Activated T-cell treated with anti-CD3 and anti-CD28 coated beads for 24 hours (primary cell): ENCODE measurements around the gene KLHL2.
"Not testable (repeated sequence)": the region's sequence is repeated elsewhere in the genome, so short reads cannot be mapped to it uniquely, and the experiment has no call there.

Experiments used
- DNase-seq: peaks from one replicate; pipeline ENCODE4 v3.0.0-alpha.2; 2020; ENCODE audit warnings: low read depth

Gene KLHL2

DNA sequence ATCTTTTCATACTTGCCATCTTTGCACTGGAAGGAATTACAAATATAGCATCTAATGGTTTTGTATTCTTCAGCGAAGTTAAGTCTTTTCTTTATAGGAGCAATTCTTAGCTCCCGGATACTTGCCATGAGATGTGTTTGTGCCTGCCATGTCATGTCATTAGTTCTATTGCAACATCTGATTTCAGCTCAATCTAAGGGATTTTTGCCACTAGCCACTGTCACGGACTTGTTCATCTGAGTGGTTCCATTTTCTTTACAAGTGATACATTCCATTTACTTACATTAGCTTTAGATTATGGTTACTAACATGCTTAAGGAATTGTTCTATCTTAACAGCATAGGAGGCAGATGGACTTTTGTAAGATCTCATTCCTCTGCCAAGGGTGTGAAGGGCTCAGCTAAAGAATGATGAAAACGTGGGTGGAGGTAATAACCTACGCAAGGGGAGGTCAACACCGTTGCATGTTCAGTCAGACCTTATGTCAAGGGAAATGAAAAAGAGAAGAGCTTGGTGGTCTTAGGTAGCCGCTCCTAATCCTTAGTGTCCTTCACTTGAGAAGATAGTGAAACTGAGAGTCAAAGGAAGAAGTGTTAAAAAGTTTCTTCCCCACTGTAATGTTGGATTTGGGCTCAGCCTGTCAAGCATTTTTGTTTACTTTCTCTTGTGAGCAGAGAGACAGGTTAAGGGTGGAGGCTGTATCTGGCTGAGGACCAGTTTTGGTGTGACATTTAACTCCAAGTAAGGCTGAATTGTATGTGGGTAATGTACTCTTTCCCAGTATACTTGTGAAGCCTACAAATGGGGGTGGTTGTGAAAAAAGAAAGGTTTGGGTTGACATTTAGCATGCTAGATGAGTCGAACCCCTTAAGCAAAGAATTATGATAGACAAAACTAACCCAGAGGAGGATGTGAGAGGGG is 3.6 kb upstream of the KLHL2 start:
- DNase-seq, result no peak

DNA sequence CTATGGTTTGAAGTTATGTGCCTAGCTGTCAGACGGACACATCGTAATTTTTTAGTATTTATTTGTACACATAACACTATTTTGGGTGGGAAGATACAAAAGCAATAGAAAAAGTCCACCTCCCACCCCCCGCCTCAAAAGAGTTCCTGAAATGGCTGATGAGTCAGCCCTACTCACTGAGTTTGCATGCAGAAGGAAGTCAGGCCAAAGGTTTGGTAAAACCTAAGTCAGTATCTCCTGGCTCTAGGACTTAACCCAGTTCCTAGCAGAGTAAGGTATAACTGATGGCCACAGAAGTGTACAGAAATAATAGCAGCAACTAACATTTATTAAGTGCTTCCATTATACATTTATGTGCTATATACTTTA is 2.9 kb upstream of the KLHL2 start:
- DNase-seq, result no peak

DNA sequence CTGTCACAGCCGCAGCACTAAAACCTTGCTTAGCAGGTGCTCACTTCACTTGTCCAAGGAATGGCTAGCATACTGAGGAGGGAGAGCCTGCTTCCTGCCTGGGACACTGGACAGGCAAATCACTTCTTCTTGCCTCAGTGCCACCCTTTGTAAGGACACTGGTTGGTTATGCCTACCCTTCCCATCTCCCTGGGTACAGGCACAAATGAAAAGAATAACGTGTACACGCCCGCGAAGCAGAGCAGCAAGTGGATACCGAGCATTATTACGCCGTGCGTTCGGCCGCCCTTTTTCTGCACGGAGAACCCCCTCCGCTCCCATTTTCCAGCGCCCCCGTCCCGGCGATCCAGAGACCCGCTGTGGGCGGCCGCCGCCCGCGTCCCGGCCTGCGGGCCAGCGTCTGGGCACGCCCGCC is 338 bp upstream of the KLHL2 start:
- DNase-seq, result no peak

DNA sequence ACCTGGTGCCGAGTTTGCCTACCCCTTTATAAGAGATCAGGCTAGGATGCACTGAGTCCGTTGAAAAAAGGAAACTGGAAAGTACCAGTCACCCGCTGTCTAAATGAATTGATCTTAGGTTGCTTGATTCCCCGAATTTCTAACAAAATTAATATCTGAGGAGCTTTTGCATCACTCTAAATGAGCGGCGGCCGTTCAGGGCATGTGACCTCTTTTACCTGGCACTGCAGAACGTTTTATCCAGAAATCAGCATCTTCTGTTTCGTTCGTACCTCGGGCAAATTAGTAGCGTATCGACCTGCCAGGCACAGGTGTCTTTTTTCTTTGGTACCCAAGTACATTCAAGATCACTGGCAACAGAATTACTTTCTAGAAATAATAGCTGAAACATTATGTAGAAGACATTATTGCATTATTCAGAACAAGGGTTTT is 876 bp downstream of the KLHL2 start:
- DNase-seq, result no peak

DNA sequence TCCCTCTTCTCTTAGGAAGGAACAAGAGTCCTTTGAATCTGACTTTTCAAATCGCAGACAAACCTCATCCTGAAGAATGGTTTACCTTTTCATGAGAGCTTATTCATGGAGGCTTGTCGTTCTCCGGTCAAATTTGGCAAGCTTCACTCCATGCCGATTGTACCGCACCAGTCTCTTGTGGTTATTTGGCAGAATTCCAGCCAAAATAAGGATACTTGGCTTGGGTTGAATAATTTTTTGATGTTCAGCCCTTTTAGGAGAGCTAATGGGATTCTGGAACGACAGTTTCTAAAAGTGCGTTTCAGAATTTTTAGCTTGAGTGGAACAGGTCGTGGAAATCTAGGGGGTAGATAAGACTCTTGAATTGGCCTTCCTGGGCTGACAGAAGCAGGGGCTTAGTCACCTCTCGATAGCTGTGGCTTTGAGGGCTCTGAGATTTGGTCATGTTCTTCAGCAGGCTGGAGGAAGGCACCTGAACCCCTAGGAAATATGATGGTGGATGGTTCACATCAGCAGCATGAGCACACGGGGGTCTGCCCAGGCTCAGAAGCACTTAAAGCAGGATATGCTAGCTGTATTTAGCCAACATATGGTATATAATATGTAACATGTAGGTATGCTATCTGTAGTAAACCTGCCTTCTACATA is 1.5 kb downstream of the KLHL2 start:
- DNase-seq, result no peak

DNA sequence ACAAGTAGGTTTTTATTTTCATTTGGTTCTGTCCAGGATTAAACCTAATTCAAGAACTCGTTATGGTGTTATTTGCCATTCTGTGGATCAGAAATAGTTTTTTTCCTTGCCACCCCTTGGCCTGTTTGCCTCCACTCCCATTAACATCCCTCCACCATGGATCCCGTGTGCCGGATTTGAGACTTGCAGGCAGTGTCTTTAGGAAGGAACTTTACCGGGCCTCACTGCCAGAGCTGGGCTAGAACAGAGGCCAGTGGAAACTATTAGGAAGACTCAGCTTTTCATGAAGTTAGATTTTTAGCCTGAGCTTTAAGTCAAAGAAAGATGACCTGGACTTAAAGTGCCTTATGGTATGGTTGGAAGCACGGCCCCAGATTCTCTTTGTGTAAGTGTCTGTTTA is 2.4 kb downstream of the KLHL2 start:
- no peak for DNase-seq

DNA sequence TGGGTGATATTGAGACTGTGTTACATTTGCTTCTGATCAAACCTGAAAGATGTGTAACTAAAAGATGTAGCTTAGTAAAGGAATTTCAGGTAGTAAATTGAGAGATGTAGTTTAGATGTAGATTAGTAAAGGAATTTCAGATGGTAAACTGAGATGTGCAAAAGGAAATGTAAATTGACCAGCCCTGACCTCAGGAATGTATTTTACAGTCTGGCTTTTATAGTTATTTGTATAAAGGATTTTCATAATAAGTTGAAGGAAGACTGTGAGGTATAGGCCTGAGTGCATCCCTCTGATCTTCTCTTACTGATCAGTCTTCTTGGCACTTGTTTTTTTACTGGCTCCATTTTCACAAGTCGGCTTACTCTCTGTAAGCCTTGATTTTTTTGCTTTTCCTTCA is 3.2 kb downstream of the KLHL2 start:
- no peak for DNase-seq

DNA sequence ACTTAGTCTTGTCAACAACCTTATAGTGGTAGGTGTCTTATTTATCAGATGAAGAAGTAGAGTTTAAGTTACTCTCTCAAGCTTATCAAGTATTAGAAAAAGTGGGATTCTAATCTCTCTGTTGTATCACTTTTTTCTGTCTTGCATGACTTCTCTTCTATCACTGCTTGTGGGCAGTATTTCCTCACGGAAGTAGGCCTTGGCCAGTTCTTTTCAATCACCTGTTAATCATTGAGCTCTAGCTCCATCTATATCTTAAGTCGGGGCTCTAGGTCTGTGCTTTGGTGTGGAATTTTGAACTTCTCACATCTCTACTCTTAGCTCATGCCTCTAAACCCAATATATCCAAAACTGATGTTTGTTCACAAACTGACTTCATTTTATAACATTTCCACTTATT is 5.3 kb downstream of the KLHL2 start:
- DNase-seq, result not testable (repeated sequence)

DNA sequence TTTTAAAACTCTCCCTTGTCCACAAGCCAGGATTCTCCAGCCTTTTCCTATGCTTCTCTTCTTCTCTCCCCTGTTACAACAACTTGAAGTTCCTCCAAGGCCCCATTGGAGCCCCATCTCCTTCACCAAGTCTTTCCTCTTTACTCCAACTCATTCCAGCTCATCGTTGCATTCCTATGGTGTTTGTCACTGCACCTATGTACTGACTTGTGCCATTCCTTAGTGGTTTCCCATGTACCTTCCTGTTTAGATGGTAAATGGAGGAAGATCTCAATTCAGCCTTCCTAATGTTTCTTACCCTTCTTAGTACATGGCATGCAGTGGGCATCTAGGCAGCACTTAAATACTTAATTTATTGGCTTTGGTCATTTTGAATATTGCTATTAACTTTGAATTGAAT is 6.0 kb downstream of the KLHL2 start:
- not testable (repeated sequence) for DNase-seq

DNA sequence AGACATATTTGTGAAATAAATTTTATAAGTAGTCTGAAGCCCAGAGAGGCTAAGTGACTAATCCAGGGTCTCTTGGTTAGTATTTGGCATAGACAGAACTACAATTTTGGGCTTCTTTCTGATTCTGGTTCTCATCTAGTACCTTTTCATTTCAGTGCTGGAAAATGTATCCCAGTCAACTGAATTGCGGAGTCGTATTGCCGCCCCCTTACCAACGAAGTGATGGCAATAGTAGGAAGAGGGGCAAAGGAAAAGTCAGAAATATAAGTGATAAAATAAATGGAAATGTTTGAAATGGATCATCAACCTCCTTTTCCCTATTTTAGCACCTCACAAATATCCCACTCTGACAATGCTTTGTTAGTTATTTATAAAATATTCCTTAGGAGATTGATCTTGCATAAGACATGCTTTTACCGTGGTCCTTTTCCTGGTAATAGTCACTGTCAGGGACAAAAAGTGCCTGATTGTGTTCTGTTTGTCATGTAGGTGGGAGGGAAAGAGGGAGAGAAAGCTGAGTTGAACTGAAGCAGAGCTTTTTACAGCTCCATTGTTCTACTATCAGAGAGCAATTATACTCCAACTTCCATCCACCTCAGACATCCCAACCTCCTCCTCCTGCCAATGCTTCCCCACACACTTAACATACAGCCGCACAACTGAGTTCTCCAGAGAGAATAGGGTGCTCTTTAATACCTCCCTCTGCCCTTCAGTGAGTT is 6.8 kb downstream of the KLHL2 start:
- not testable (repeated sequence) for DNase-seq

DNA sequence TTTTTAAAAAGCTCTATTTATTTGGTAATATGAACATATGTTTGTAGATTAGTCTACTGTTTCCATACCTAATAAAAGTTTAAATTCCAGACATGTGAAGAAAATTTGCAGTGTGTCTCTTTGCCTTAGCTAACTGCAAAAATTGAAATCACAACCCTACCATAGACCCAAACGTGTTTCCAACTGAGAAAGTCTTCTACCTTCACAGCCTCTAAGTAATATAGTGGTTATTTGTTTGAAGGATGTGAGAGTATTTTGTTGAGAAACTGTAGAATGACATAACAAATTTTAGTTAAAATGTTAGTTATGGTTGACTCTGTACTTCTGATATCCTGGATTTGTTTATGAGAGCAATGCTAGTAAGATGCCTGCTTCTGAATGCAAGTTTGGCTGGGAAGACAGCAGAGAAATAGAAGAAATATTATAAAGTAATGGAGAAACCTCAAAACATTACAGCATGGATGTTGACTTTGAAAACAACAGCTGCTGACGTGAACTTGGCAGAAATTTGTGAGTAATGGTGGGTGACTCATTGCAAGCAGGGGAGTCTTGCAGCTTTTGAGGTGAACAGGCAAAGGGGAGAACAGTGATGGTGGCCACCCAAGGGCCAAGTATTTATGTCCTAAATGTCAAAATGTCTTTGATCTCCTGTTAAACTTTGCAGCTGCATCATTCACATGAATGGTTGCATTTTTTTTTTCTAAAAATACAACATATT is 7.8 kb downstream of the KLHL2 start:
- DNase-seq, result peak; percentile 20

DNA sequence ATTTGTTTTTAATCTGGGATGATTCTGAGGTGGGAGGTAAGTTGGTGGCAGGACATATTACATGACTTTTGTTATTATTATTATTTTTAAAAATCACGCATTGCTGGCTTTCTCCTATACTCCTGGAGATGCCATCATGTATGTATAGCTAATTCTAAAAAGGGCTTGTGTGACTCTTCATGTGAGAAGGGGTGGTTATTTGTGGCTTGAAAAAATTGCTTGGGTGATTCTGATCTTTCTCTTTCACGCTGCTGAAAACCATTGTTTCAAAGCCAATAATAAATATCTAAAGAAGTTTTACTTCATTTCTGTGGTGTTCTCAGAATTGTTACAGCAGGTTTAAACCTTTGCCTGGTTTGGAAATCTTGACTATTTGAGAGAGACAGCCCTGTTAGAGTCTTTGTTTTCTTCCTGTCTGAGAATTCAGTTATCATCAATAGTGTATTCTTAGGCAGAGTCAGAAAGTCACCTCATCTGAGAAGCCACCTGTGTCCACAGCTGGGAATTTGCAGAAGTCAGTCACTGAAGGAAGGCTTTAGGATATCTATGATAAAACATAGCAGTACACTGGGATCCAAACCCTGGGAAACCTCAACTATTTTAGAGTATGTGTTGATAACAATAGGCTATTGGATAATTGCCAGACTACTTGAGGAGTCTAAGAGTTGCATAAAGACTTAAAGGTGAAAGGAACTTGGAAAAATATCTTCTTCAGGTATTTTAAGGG is 8.6 kb downstream of the KLHL2 start:
- not testable (repeated sequence) for DNase-seq

DNA sequence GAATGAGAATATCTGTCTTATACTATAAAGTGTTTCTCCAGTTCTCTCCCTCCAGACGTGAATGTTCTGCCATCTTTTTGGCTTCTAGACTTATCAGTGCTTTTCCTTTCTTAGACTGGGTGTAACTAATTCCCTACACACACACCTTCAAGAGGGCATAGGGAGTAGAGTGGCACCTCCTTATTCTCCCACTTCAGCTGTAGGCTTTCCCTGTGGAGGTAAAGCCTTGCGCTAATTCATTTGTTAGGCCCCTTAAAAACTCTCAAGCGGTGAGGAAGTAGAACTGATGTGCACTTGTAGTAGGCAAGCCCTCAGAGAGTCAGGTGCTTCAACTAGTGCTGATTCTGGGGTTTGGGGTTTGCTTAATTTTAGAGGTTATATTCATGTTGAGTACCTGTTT is 10.0 kb downstream of the KLHL2 start:
- no peak for DNase-seq

DNA sequence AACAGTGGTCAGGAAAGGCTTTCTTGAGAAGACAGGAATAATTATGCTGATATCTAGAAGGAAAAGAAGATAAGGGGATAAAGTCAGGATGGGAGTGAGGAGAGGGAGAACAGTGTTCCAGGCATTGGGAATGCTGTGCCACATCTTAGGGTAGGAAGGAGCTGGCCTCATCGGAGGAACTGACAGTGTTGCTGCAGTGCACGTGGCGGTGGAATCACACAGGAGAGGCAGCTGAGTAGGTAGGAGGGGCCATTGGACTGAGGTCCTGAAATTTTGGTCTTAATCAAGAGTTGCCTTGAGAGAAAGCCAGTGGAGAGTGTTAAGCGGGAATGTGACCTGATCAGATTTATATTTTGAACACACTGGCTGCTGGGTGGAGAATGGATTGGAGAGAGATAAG is 13.9 kb downstream of the KLHL2 start:
- not testable (repeated sequence) for DNase-seq

DNA sequence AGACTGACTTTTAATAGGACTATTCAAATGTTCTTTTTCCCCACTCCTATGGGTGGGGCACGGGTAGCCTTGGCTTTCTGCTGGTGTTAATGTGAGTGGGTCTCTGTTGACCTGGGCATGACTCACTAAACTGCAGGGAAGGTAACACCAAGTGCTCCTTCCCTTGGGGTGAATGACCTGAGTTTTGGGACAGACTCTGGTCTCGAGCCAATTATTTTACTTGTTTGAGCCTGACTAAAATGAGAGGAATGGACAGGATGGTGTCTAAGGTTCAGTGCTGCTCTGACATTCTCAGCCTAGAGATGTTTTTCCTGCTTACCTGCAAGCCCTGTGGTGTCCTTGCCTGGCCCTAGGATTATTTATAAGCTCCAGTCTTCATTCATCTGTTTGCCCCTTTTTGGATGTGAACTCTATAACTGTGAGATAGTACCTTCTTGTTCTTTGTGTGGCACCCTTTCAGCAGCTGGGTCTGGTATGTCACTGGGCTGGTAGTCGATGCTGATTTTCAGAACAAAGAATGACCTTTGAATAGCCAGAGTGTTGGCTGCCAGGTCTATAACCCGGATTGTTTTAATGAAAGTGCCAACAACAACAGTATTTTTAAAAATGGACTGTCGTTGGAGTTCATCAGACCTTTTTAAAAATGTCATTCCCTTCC is 14.8 kb downstream of the KLHL2 start:
- DNase-seq, result not testable (repeated sequence)

DNA sequence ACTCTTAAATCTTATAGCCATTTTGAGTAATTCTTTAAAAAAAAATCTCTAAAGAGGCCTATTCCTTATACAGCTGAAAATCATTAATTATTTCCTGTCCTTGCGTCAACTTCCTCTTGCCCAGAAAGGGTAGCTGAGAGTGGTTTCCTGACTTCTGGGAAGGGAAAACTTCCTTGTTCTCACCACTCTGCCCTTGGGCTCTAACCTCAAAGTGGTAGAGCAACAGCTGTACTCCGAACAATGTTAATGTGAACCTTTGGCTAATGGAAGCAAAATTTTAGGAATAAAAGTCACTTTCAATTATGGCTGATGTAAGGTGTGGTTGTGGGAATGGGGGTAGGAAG is 15.3 kb downstream of the KLHL2 start:
- DNase-seq, result no peak

DNA sequence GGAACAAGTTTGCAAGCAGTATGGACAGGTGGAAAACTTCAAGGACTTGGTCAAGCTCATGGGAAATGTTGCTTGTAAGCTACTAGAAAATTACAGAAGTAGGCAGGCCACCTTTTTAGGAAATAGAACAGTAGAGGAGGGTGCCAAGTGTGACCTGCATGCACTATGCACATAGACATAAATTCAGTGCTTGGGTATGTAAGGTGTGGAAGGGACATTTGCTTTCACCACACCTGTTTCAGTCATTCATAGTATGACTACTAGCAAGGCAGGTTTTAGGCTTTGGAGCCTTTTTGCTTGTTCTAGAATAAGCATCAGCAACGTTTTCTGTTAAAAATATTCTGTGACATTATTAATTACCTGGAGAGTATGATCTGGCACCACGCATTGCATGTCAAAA is 20.0 kb downstream of the KLHL2 start:
- DNase-seq, result not testable (repeated sequence)

DNA sequence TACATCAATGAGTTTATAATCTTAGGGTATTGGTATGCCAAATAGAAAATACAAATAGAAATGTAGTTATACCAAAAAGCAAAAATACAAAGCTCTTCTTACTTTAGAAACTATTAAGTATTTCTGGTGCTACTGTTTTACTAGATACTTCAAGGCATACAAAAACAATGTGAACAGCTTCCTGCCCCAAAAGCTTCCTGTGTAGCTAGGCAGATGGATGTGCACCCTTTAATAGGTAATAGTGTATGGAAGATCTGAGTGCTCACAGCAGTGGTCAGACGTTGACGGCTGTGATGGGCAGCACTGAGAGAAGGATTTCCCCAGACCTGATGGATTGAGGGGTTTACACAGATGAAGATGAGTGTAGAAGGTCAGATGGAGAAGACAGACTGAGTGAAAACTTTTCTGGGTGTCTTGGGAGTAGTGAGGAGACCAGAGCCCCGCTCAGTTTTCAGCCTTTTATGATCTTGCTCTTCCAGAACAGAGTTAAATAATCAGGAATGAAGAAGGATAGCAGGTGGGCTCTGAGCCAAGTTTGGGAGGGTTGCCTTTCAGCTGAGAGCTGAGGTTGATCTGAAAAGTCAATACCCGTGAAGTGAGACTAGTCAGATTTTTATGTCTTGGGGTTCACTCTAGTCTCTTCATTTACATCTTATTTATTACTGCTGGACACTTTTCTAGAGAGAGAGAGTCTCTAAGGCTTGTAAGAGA is 22.3 kb downstream of the KLHL2 start:
- DNase-seq, result not testable (repeated sequence)

DNA sequence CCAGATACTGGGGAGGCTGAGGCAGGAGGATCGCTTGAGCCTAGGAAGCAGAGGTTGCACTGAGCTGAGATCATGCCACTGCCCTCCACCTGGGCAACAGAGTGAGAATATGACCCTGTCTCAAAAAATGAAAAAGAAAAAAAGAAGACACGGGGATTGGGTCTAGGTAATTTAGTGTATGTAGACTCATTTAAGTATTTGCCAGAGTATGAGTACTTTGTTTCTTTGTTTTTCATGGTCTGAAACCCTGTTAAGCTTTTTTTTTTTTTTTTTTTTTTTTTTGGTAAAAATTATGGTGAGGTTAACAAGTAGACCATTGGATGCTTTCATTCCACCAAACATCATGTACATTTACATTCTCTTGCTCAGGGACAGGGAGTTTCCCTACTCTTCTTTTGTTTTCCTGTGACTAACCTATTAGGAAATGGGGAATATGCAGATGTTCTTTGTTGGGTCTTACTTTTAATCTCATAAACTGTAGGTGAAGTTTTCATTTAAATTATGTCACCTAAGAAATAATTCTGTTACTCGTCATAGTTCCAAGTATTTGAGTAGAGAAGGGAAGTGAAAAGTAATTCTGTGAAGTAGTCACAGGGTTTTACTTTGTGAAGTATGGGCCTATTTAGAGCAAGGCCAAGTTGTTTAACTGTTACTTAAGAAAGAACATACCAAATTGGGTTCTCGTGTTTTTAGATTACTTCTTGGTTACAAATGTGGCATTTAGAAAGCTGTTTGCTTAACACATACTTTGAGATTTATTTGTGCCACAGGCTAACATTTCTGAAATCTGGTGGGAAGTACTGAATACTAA is 25.5 kb downstream of the KLHL2 start:
- DNase-seq, result not testable (repeated sequence)

DNA sequence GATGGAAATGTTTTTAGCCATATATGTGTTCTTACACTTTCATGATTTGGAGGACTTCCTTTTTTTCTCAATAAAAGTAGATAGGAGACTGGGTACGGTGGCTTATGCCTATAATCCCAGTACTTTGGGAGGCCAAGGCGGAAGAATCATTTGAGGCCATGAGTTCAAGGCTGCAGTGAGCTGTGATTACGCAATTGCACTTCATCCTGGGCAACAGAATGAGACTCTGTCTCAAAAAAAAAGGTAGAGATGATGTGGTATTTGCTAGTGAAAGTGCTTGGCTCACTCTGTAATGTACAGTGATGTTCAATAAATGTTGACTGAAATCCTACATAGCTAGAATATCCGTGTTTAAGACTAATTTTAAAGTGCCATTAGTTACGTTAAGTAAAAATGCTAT is 27.4 kb downstream of the KLHL2 start:
- no peak for DNase-seq
